HG03575 (cell line): ENCODE measurements around the gene NUP210L.

Experiments
- ATAC-seq: cut with Tn5 transposase; IDR thresholded peaks from one replicate; pipeline ENCODE4 v1.9.1; 2021; ENCODE audit not compliant: unreplicated experiment, insufficient number of reproducible peaks, low FRiP score; ENCODE audit errors: extremely low read depth

NUP210L gene

GRCh38 chr1:154154534-154155191 lies at the start of gene NUP210L:
Gene NUP210L (minus strand): TSS chr1:154155073.
- ATAC-seq, result no peak

GRCh38 chr1:154199563-154199879 lies 44.6 kb upstream of the NUP210L start:
- no peak for ATAC-seq

DNA sequence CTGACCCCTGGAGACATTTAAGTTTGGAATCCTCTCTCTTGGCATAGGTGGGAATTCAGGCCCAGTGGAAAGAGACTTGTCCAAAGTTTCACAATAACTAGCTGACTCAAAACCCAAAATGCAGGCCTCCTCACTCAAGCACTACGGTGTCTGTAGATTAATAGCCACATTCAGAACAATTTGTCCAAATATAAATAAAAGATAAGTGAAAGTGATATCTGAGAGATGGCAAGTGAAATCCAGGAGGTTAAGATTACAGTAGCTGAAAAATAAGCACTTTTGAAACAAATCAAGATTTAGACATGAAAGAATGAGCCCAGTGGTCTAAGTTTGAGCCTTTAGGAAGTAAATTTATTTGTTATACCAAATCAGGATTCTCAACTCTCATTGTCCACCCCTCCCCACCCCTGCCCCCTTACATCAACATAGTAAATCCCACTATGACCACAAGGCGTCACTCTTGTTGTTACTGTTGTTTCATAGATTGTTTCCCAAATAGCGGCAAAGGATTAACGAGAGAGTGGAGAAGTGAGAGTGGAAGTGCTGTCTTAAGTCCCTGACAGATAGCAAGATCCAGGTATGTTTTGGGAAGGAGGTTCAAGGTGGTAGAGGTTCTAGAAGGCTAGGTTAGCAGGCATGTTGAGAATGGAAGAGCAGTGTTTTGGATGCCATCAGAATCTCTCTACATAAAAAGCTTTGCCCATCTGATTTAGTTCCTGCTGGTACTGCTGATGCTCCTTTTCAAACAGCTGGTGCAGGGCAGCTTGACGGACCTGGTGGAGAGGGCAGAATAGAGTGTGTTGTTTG lies 44.1 kb upstream of the NUP210L start:
- ATAC-seq, result no peak

DNA sequence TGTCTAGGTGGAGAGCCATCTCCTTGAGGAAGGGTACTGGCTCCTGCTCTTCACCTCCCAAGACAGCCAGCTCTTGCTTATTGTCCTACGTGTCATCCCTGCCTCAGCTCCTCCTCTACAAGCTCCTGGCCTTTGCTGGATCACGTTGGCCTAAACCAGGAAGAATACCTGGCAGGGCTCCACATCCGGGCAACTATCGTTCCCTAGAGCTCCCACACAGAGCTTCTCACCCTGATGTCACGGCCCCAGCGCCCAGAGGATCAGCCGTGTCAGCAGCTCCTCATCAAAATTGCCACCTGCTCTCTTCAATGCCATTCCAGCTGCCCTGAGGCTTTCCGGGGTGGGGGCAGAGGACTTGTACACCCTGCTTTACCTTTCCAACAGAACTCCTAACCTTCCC lies 38.9 kb upstream of the NUP210L start:
- ATAC-seq, result no peak

DNA sequence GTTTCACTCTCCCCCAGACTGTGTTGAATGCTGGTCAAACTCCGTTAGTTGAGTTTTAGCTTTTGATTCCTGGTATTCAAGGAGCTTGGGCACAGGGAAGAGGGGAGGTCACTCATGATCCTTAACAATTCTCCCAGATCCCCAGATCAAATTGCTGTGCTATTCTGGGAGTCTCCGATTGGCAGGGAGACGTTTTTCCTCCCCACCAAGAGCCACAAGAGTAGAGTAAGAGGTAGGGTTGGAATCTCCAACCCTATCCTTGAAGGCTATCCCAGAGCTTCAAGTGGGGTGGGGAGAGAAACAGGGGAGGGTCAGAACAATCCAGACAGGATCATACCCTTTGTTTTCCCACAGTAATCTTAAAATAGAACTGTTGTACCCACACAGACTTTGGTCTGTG lies 37.6 kb upstream of the NUP210L start:
- ATAC-seq, result no peak

- ATAC-seq, result no peak
Observed at GRCh38 chr1:154191990-154192461, 37.2 kb upstream of the NUP210L start, which contains the start of gene TPM3. Gene TPM3 (minus strand): TSS chr1:154192100. CDS start chr1:154192018, 82 bp downstream.

DNA sequence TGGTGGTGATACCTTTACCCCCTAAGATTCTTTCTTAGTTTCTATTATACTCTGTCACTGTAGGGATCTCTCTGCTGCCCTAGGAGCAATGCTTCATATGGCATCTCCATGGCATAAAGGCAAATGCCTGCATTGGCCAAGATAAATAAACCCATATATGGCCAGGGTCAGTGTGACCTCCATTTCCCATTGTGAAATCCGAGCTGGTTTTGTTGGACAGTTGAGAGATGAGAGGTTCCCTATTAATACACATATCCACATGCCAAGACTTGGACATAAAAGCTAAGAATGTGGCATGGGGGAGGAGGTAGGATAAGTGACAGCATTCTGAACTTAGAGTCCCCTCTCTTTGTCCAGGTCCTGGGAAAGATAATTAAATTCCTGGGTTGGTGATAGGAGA lies 35.7 kb upstream of the NUP210L start:
- ATAC-seq, result no peak

DNA sequence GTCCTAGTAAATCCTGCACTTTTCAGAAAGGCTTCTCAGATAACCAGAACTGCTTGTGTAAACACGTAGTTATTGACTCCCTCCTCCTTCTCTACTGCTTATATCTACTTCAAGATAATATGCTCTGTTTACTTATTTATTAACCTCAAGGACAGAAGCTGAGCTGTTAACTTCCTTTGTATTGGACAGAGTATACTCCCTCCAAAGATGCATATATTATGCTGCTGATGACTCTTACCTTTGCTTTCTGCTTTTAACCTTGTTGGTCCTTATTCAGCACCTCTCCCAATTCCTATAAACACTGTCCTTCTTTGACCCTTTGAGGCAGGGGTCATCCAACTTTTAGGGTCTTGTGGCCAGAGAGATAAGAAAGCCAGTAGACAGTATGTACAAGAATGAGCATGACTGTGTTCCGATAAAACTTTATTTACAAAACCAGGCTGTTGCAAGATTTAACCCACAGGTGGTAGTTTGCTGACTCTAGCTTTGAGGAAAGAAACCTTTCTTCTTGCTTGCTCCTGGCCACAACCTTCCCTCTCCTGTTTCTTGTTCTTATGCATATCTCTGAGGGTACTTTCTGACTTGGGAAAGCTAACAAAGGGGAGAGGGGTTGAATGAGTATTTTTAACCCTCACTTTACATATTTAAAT lies 32.1 kb upstream of the NUP210L start:
- ATAC-seq, result no peak

DNA sequence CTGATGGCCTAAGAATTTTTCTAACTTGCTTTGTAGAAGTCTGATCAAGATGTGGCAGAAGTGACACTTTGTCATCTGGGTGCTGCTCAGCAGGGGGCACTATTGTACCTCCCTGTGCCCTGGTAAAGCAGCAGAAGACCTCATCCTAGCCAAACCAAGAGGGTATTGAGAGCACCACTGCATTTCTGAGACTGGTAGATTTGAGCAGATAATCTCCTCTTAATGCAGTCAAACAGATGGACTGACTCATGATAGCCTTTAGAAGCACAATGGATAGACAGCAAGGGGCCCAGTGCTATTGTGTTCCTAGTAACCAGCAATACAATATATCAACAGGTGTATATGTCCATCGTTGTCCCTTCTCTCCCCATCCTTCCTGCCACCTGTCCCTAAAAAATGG lies 31.3 kb upstream of the NUP210L start:
- no peak for ATAC-seq

DNA sequence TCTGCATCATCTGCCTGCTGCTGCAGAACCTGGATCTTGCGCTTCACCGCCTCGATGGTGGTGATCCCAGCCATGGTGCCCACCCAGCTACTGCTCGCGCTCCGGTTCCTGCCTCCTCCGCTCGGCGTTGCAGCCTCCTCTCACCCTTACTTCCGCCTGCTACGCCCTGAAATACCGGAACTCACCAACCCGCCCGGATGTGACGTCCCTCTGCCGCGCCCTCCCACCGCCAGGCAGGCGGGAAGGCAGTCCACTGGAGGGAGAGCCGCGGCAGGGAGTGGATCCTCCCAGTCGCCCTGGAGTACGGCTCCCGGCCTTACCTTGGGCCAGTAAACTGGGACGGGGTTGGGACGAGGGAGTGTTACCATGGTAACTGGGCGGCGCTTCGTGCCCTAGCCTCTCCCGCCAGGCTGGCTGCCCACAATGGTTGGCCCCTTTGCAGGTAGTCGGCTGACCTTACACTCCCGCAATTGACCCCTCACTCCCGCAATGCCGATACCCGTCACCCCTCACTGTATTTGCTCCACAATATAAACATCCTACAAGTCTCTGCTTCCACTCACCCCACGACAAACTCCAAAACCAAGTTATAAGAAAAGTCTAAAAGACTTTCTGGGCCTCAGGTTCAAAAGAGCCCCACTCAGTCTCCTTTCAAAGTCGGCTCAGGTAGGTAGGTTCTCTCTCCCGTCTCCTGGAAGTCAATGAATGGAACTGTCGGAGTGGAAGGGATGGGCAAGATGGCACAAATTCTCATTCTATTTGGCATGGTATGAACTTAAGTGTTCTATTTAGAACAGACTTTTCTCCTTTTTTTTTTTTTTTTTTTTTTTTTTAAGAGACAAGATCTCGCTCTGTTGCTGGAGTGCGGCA lies 28.4 kb upstream of the NUP210L start:
- ATAC-seq, result no peak

GRCh38 chr1:154182344-154183045 lies 27.6 kb upstream of the NUP210L start:
- ATAC-seq, result no peak

- no peak for ATAC-seq
Observed at GRCh38 chr1:154181944-154182343, 27.1 kb upstream of the NUP210L start.

DNA sequence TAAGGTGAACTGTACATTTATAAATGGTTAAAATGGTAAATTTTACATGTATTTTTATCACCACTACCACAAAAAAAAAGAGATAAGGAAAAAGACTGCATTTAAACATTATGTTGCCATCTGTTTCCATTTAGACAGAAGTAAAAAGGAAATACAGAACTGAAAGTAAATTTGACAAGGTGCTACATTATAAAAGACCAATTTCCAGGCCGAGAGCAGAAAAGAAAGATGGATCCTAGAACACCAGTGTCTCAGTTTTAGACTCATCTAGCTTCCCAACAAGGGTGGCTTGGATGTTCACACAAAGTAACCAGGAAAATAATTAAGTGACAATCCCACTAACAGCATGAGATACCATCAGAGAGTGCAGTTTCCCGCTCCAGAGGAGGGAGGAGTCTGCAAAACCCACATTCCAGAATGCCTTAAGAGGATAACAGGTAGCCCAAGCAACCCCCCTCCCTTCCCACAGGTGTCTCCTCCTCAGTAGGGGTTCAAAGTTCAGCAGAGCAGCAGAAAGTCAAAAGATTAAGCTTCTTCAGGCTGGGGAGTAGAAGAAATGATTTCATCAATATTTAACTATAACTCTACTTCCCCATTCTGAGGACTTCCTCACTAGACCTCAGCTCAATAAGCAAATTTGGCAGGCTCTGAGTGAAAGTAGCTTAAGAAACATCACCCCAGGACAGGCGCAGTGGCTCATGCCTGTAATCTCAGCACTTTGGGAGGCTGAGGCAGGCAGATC lies 25.2 kb upstream of the NUP210L start:
- ATAC-seq, result no peak

DNA sequence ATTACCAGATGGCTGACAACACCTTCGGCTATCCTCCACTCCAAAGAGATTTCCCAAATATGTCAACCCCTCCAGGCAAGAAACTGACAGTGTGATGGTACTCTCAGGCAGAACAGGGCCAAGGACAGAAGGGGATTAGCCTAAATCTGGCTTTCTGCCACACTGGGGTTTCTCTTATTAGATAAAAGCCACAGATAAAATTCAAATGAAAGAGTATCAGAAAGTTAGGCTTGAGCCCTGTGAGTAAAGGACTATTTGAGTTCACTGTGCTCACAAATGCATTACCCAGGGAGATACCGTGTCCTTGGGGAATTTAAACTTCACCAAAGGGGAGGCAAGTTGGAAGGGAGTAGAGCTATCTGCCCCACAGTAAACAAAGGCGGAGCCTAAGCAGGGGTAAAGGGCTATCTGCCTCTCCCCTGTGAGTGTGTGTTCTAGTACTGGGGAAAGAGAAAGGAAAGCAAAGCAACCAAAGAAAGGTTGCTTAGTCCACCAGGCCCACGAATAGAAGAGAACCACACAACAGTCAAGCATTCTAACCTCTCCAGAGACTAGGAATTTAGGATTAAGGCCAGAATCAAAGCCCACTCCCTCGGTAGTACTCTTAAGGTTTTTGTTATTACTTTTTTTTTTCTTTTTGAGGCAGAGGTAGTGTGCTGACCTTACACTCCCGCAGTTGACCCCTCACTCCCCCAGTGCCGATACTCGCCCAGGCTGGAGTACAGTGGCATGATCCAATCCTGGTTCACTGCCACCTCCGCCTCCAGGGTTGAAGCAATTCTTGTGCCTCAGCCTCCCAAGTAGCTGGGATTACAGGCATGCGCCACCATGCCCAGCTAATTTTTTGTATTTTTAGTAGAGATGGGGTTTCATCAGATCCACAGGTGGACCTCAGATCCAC lies 24.3 kb upstream of the NUP210L start:
- no peak for ATAC-seq

DNA sequence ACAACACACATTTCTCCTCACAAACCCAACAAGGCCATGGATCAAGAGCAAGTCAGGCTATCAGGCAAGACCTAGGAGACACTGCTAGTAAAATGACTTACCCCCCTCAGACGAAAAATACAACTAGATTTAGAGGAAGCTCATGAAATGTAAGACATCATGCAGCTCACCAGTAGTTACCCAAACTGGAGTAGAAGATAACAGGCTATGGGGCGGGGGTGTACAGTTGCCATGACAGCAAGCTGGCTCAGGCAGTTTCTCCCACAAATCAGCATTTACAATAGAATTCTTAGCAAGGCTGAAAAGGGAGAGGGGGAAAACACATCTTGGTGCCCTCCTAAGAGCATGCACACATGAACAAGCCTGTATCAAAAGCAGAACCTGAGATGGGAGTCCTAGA lies 23.1 kb upstream of the NUP210L start:
- no peak for ATAC-seq

DNA sequence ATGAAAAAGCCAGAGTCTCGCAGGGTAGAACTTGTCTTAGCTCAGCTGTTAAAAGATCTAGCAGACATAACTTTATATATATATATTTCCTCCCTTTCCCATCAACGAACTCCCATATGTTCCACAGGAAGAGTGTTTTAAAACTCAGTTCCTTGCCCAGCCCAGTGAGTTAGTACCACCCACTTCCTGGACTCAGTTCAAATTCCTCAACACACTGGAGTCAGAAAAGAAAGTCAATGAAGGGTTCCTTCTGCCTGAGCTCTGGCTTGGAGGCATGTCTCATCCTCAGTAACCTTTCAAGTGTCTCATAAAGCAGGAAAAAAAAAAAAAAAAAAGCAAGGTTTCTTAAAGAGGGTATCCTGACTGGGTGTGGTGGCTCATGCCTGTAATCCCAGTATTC lies 21.5 kb upstream of the NUP210L start:
- no peak for ATAC-seq

GRCh38 chr1:154174654-154175053 lies 19.8 kb upstream of the NUP210L start:
- no peak for ATAC-seq
